Osteoblast (primary cell): Measurements from ENCODE around the gene SEZ6. TPM values are rescaled to one million over a fixed set of nuclear protein-coding genes. Genes with fewer than 3 reads are reported as not detected.

Experiments
- DNase-seq: peaks from one replicate; pipeline ENCODE4 v3.0.0; 2011; ENCODE audit warnings: low spot score, mixed read lengths; ENCODE audit not compliant: insufficient read length; ENCODE audit errors: missing footprints
- H2AFZ ChIP-seq: 2 replicates; pipeline ENCODE4 v1.6.0; 2011; ENCODE audit warnings: mild to moderate bottlenecking, low read length
- H3K27ac ChIP-seq: 2 replicates; pipeline ENCODE4 v1.5.1; 2011; ENCODE audit warnings: mild to moderate bottlenecking, low read depth, low read length, moderate library complexity
- H3K27me3 ChIP-seq: 2 replicates; pipeline ENCODE4 v1.6.0; 2012; ENCODE audit warnings: mild to moderate bottlenecking, control low read depth, inconsistent platforms, low read length, moderate library complexity; ENCODE audit not compliant: insufficient read depth
- H3K36me3 ChIP-seq: 2 replicates; pipeline ENCODE4 v1.5.1; 2011; ENCODE audit warnings: mild to moderate bottlenecking, low read length, control low read depth, moderate library complexity; ENCODE audit not compliant: insufficient read depth
- H3K4me1 ChIP-seq: 2 replicates; pipeline ENCODE4 v1.5.1; 2011; ENCODE audit warnings: mild to moderate bottlenecking, low read length, control low read depth, moderate library complexity; ENCODE audit not compliant: insufficient read depth
- H3K4me2 ChIP-seq: 2 replicates; pipeline ENCODE4 v1.6.0; 2011; ENCODE audit warnings: mild to moderate bottlenecking, low read length; ENCODE audit not compliant: insufficient read depth
- H3K4me3 ChIP-seq: fragments of 200-600 bp; sonication (generic); 3 replicates; pipeline ENCODE4 v1.5.1; 2012; ENCODE audit warnings: mild to moderate bottlenecking, low read length, inconsistent platforms; ENCODE audit not compliant: insufficient read depth
- H3K79me2 ChIP-seq: 2 replicates; pipeline ENCODE4 v1.6.0; 2012; ENCODE audit warnings: mild to moderate bottlenecking, low read length, control low read depth, inconsistent platforms; ENCODE audit not compliant: insufficient read depth
- H3K9me3 ChIP-seq: 2 replicates; pipeline ENCODE4 v1.5.1; 2011; ENCODE audit warnings: low read depth, low read length, control low read depth
- H4K20me1 ChIP-seq: 2 replicates; pipeline ENCODE4 v1.6.0; 2012; ENCODE audit warnings: mild to moderate bottlenecking, low read length, control low read depth; ENCODE audit not compliant: insufficient read depth
- CTCF ChIP-seq: IDR thresholded peaks from 2 replicates; pipeline ENCODE4 v1.5.1; 2011; ENCODE audit warnings: mild to moderate bottlenecking, low read depth, low read length, moderate library complexity; ENCODE audit errors: extremely low read depth
- total RNA-seq: library from RNA; depleted of rRNA; stranded (reverse); fragments of >200 nt; gene quantifications from 2 replicates; pipeline ENCODE4 v1.2.3, GENCODE V29; 2012

Gene SEZ6
- total RNA-seq, 1 donor: not detected

GRCh38 chr17:29003289-29003688 is 2.5 kb downstream of the SEZ6 start:
- DNase-seq: peak; percentile 38
- Histone ChIP-seq H3K4me3 (no peak overlapping the region), H4K20me1 (peaks cover 3% of the 10 kb centered on the region), H3K27ac (no peak overlapping the region), H3K9me3 (no peaks in the 10 kb centered on the region), H2AFZ (no peak overlapping the region), H3K4me2 (no peak overlapping the region), H3K27me3 (peaks cover 70% of the 10 kb centered on the region), H3K36me3 (no peaks in the 10 kb centered on the region), H3K79me2 (no peaks in the 10 kb centered on the region), H3K4me1 (peaks cover 6% of the 10 kb centered on the region)
- TF ChIP-seq CTCF: no peak

GRCh38 chr17:29002811-29003210 is 3.0 kb downstream of the SEZ6 start:
- Histone ChIP-seq H3K36me3 (no peaks in the 10 kb centered on the region), H4K20me1 (peaks cover 3% of the 10 kb centered on the region), H2AFZ (no peak overlapping the region)

GRCh38 chr17:29000973-29001372 is 4.9 kb downstream of the SEZ6 start:
- H3K27me3 ChIP-seq: peaks cover 70% of the 10 kb centered on the region
- no peaks in the 10 kb centered on the region for H3K36me3 ChIP-seq
- TF ChIP-seq CTCF: no peak
- H2AFZ ChIP-seq: no peak overlapping the region
- H3K4me3 ChIP-seq: no peak overlapping the region
- H4K20me1 ChIP-seq: peaks cover 3% of the 10 kb centered on the region
- no peaks in the 10 kb centered on the region for H3K4me1 ChIP-seq
- H3K4me2 ChIP-seq: no peak overlapping the region
- no peaks in the 10 kb centered on the region for H3K79me2 ChIP-seq
- no peak for DNase-seq
- no peaks in the 10 kb centered on the region for H3K9me3 ChIP-seq
- no peak overlapping the region for H3K27ac ChIP-seq

More at GRCh38 chr17:29002811-29003210, 3.0 kb downstream of the SEZ6 start:
- peaks cover 72% of the 10 kb centered on the region for H3K27me3 ChIP-seq
- H3K27ac ChIP-seq: no peak overlapping the region
- H3K9me3 ChIP-seq: no peaks in the 10 kb centered on the region
- H3K4me2 ChIP-seq: no peak overlapping the region
- H3K4me3 ChIP-seq: no peak overlapping the region
- peaks cover 5% of the 10 kb centered on the region for H3K4me1 ChIP-seq
- H3K79me2 ChIP-seq: no peaks in the 10 kb centered on the region
- DNase-seq: no peak
- no peak for TF ChIP-seq CTCF

- Histone ChIP-seq H3K27ac (no peak overlapping the region), H3K36me3 (no peaks in the 10 kb centered on the region), H2AFZ (no peak overlapping the region), H3K79me2 (no peaks in the 10 kb centered on the region), H3K9me3 (no peaks in the 10 kb centered on the region), H3K4me1 (no peaks in the 10 kb centered on the region), H4K20me1 (no peaks in the 10 kb centered on the region), H3K4me3 (no peak overlapping the region), H3K4me2 (no peak overlapping the region), H3K27me3 (peaks cover 57% of the 10 kb centered on the region)
- no peak for TF ChIP-seq CTCF
- no peak for DNase-seq
Measured at GRCh38 chr17:28999206-28999605, 6.6 kb downstream of the SEZ6 start.
